GM21576 (cell line): ENCODE data around the gene AKR1D1.
"Not testable (repeated sequence)": the region's sequence is repeated elsewhere in the genome, so short reads cannot be mapped to it uniquely, and the experiment has no call there.

Source experiments
- ATAC-seq: cut with Tn5 transposase; IDR thresholded peaks from one replicate; pipeline ENCODE4 v1.9.1; 2021; ENCODE audit warnings: mild to moderate bottlenecking, moderate library complexity; ENCODE audit not compliant: unreplicated experiment

The AKR1D1 gene

DNA sequence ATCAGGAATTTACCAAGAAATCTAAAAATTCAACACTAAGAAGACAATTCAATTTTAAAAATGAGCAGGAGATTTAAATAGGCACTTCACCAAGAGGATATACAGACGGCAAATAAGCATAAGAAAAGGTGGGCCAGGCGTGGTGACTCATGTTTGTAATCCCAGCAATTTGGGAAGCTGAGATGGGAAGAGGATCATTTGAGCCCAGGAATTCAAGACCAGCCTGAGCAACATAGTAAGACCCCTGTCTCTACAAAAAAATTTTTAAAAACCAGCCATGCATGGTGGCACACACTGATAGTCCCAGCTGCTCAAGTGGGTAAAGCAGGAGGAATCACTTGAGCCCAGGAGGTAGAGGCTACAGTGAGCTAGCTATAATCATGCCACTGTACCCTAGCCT, 3.5 kb upstream of the AKR1D1 start:
- ATAC-seq, result no peak

- no peak for ATAC-seq
These were observed 2.1 kb upstream of the AKR1D1 start for GRCh38 chr7:138074121-138074520.

GRCh38 chr7:138074540-138074939, 1.7 kb upstream of the AKR1D1 start:
- ATAC-seq, result no peak

- ATAC-seq, result no peak
These were observed 909 bp upstream of the AKR1D1 start for GRCh38 chr7:138075350-138075749.

- ATAC-seq, result not testable (repeated sequence)
These were observed 473 bp upstream of the AKR1D1 start for GRCh38 chr7:138075786-138076185.

- ATAC-seq, result no peak
These were observed 1.6 kb downstream of the AKR1D1 start for GRCh38 chr7:138077809-138078208.

- ATAC-seq, result no peak
These were observed 2.9 kb downstream of the AKR1D1 start for GRCh38 chr7:138079137-138079536.

GRCh38 chr7:138081868-138082267, 5.6 kb downstream of the AKR1D1 start:
- no peak for ATAC-seq

GRCh38 chr7:138083859-138084258, 7.6 kb downstream of the AKR1D1 start:
- no peak for ATAC-seq

GRCh38 chr7:138086563-138087270, 10.5 kb downstream of the AKR1D1 start:
- ATAC-seq, result no peak

- ATAC-seq, result no peak
These were observed 13.0 kb downstream of the AKR1D1 start for GRCh38 chr7:138089080-138089901.

GRCh38 chr7:138091032-138091431, 14.8 kb downstream of the AKR1D1 start:
- ATAC-seq, result no peak

- ATAC-seq, result not testable (repeated sequence)
These were observed 15.6 kb downstream of the AKR1D1 start for GRCh38 chr7:138091840-138092239.

GRCh38 chr7:138092486-138093028, 16.3 kb downstream of the AKR1D1 start:
- ATAC-seq, result no peak

DNA sequence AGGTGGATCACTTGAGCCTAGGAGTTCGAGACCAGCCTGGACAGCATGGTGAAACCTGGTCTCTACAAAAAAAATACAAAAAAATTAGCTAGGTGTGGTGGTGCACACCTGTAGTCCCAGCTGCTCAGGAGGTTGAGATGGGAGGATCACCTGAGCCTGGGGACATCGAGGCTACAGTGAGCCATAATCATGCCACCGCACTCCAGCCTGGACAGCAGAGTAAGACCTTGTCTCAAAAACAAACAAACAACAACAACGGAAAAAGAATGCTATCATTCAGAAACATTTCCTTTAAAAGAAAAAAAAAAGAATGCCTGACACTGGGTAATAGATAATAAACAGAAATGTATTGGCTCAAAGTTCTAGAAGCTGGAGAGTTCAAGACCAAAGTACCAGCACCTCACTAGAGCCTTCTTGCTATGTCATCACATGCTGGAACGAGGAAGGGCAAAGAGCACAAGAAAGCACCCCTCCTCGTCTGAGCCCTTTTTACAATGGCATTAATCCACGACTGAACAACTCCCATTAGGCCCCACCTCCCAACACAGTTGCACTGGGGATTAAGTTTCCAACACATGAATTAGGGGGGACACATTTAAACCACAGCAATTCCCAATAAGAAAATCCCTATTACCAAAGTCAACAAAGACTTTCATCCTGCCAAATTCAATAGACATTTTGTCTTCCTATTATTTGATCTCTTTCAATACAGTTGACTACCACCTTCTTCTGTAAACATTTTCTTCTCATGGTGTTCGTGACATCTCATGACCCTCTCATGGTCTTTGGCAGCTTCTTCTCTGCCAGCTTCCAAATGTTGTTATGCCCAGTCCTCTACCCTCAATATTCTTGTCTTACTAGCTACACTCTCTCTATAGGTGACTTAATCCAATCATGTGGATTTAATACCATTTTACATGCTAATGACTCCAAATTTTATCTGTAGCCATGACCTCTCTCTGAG, 20.0 kb downstream of the AKR1D1 start:
- no peak for ATAC-seq

- peak; percentile 70 for ATAC-seq
These were observed 20.9 kb downstream of the AKR1D1 start for GRCh38 chr7:138097064-138097741.

- no peak for ATAC-seq
These were observed 23.6 kb downstream of the AKR1D1 start for GRCh38 chr7:138099813-138100212.

GRCh38 chr7:138105221-138105620, 29.0 kb downstream of the AKR1D1 start:
- no peak for ATAC-seq

- ATAC-seq, result no peak
These were observed 38.8 kb downstream of the AKR1D1 start for GRCh38 chr7:138115047-138115446.

DNA sequence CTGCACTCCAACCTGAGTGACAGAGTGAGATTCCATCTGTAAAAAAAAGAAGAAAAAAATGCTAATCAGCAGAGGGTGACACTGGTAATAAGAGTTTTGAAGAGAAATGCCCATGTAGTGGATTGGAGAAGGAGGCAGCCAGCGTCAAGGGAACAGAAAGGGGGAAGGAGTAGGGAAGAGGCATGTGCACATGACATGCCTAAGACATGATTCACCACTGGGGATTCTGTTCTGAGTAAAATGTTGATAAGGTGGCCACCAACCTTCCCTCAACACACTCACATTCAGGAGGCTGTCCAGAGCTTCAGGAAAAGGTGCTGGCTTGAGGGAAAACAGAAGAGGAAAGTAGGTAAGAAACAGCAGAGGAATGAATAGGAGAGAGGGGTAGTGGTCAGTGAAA, 39.9 kb downstream of the AKR1D1 start:
- no peak for ATAC-seq
